ENCODE results near the gene YARS1.

The YARS1 gene

DNA sequence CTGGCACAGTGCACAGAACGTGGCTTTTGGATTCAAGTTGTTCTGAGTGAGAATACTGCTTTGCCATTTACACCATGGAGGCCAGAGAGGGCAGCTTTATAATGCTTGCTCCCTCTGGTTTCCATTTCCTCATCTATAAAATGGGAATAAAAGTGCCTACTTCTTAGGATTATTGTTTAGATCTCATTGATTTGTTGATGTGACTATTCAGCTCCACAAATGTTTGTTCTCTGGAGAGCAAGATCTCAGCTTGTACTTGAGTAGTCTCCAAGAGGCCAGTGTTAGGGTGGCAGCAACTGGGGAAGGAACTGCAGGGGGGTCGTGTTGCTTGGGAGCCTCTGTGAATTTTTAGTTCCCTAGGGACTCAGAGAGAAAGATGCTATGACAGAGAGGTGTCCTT, 55.2 kb downstream of the YARS1 start:
- no peak for DNase-seq

DNA sequence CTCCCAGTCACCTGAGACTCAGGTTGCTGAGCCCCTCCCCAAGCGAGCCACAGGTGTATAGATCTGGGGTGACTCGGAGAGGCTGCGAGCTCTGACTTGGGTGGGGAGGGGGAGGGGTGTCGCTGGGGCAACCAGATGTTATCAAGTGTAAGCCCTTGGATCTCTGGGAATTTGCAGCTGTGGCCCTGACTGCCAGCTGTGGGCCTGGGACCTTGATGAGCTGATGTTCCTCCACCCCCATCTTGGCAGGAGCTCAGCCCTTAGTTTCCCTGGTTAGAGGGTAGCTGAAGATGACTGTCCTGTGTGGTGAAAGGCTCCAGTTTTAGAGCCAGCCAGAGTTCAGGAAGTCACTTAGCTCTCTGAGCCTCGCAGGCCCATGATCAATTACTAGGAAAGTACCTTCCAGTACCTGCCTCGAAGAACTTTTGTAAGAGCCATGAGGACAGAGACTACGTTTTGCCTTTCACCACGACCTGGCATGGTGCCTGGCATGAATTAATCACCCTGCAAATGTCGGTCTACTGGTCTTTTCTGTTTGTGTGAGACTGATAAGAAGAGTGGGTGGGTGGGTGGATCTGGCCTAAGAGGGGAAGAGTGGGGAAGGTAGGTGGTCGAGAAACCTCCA, 55.8 kb downstream of the YARS1 start:
- no peak for DNase-seq

DNA sequence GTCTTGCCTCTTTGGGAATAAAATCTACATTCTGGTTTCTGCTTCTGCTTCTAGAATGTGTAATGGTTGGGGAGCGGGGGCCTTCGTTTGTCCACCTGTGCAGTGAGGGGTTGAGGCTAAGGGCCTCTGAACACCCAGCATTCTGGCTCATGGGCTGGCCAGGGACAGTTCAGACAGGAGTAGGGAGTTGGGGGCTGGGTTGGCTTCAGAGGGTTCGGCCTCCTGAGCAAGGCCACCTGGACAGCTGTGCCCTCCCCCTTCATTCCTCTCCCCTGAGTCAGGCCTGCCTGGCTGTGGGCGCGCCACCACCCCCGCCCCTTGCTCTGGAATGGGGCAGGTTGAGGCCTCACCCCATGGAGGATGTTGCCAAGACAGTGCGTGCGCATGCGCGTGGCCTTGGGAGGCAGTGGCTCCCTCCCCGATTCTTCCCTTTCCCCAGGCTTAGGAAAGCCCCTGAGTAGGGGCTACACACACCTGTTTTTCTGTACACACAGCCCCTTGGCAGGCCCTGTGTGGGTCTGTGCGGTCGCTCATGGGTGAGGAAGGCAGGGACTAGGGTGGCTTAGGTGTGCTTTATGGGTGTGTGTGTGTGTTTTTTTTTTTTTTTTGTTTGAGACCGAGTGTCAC, 57.0 kb downstream of the YARS1 start:
- no peak for DNase-seq

DNA sequence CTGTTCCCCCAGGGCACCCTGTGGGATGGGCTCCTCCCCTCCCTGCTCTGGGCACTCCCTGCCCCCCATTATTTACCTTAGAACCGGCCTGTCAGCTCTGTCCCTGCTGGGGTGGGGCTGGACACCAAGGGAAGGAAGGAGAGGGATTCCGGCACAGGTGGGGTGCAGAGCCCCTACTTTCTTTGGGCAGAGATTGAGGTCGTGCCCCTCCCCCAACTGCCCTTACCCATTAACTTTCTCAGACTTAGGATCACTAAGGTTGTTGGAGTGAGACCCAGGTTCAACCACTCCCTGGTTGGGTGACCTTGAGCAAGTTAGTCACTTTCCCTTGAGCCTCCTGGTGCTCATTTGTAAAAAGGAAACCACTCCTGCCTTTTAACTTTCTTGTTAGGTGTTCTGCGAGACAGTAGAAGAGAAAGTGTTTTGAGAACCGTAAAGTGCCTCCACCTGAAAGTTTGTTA, 57.6 kb downstream of the YARS1 start:
- DNase-seq = no peak

DNA sequence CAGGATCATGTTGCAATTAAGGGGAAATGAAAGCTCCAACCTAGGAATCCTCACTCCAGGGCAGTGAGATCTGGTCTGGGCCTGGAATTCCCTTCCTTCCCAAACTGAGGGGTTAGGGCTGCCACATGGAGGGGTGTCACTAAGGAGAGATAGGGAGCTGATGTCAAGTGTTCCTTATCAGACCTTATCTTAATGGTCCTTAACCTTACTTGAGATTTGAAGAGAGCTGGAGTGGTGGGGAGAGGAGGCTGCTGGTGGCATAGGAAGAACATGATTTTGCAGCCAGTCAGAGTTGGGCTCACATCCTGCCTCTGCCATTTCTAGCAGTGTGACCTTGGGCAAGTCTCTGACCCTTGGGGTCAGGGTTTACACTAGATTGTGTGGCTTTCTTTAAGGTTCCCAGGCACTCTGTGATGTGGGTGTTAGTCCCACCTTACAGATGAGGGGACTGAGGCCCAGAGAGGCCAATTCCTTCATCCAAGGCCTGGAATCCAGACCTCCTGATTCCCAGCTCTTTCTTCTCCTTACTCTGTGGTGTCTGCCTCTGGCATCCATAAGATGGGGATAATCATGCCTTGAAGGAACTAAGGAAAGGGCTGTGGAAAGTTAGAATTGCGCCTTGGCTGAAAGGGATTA, 58.2 kb downstream of the YARS1 start:
- DNase-seq = no peak

DNA sequence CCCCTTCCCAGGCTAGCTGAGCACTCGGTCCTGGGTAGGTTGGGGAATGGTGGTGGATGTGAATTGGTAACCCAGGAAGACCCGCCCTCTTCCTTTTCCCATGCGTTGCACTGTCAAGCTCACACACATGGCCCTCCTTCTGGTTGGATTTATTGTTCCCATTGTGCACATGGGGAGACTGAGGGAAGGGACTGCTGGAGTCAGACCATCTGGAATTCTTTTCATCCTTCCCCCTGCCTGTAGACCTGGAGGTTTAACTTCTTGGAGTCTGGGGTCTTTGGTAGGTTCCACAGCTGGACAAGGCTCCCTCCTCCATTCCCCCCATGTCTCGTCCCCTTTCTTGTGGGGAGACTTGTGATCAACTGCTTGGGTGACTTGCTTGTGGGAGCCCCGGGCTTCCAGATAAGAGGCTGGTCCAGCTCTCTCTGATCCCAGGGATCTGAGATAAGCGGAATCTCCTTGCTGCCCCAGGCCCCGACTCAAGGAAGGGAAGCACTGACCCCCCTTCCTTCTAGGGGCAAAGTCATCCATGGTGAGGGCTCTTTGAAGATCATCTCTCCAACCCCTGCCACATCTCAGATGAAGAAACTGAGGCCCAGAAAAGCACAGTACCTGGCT, 58.9 kb downstream of the YARS1 start:
- no peak for DNase-seq

DNA sequence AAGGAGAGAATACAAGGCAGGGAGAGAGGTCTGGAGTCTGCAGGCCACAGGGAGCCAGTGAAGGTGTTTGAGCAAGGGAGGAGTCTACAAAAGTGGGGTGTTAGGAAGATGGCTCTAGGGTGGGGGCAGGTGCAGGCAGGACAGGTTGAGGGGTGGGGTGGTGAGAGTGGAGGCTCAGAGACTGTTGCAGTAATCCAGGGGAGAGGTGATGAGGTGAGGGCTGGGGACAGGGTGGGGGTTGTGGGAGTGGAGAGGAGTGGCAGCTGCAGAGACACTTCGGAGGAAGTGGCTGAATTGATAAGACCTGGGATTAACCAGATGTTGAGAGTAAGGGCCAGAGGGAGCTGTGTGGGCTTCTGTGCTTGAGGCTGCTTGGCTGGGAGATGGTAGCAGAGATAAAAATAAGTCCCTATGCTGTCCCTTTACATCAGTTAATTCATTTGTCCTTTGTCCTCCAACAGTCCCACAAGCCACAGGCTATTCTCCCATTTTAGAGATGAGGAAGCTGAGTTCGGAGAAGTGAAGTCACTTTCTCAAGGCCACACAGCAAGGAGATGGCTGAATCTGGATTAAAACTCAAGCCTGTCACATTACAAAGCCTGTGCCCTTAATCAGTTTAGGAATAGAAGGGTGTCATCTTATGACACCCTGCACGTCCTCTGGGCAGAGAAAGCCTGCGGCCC, 59.8 kb downstream of the YARS1 start:
- no peak for DNase-seq

DNA sequence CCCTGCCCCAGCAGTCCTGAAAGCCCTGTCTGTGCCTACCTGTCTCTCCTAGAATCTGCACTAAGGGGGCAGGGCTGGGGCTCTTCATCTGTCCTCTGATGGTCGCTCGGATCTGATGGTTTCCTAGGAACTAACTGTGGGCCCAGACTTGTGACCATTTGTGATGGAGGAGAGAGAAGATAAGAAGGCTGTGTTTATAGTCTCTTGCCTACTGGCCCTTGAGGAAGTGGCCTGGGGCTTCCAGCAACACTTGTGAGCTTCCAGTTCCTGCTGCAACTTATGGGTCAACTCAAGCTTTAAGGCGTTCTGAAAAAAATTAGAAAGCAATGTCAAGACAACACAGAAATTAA, 61.4 kb downstream of the YARS1 start:
- peak in 1 of 2 donors; percentile 52 for DNase-seq

DNA sequence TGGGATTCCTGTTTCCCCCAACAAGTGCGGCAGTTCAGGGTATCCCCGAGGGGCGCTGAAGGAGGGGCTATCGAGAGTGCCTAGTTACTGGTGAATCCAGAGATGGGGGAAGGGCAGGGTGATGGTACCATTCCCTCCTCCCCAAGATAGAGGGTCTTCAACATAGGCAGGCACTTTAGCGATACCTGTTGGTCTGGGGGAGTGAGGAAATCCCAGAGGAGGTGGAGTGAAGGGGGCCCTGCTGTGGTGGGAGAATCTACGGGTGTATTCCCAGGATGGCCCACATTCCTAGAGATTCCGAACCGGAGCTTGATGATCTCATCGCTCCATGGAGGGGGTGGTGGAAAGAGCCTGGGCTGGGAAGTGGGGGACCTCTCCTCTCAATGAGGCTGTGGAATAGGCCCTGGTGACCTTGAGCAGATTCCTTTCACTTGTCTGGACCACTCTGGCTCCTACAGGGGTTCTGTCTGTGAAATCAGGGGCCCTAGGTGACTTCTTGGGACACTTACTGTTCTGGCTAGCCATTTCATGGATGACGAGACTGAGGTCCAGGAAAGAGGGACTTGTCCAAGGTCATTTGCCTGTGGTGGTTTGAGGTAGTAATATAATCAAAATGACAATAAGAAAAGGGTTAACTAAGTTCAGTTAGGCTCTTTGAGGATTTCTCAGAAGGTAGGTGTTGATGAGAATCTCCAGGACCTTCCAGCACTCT, 61.9 kb downstream of the YARS1 start:
- no peak for DNase-seq

DNA sequence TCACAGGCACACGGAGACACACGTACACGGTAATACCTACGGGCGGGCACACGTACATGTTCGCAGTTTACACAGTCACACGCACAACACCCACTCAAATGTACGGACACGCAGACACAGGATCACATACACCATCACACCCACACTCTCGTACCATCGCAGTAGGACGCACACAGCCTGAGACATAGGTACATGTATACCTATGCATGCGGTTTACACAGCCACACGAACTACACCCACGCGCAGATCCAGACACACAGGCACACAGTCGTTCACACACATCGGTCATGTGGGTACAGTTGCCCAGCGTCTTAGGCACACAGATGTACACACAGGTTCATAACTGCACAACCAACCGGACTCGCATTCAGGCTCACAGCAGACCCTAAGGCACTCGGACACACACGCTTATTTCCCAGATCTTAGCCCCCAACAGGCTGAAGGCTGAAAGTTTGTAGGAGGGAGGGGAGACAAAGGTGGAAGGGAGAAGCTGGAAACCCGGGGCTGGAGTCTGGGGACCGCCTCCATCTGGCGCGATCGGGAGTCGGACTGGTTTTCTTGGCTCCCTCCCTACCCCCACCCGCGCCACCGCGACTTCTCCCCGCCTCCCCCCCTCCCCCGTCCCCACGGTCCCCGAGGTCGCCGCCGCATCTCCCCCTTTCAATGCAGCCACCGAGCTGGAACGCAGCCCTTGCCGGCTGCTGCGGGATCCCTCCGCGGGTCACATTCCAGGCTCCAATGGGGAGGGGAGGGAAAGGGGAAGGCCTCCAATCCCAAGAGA, 62.7 kb downstream of the YARS1 start:
- DNase-seq = peak in 1 of 2 donors; percentile 38

DNA sequence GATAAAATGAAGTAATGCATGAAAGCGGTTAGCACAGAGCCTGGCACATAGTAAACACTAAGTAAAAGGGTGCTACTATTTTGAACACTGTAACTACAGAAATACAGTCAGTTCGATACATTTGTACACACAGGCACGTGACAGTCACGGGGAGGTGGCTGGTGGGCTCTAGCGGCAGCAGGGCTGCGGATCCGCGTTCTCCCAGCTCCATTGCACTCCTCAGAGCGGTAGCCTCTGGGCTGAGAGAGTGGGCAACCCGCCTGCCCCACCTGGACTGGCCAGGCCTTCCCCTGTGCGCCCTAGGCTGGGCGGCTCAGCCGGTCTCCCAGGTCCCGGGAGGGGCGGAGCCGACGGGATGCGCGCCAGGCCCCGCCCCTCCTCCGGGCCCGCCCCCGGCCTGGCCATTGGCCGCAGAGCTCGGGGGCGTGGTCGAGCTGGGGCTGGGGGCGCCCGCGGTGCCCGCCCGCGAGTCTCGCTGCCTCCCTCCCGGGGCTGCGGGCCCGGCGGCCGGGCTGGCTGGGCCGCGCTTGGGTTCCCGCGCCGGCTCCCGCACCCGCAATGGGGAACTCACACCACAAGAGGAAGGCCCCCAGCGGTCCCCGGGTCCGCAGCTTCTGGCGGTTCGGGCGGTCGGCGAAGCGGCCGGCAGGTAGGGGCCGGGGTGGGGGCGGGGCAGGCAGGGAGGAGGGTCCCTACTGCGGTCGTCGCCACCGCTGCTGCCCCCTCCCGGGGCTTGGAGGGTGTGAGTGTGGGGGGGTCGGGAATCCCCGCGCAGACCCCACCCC, 63.4 kb downstream of the YARS1 start:
- DNase-seq = peak in 1 of 2 donors; percentile 12

DNA sequence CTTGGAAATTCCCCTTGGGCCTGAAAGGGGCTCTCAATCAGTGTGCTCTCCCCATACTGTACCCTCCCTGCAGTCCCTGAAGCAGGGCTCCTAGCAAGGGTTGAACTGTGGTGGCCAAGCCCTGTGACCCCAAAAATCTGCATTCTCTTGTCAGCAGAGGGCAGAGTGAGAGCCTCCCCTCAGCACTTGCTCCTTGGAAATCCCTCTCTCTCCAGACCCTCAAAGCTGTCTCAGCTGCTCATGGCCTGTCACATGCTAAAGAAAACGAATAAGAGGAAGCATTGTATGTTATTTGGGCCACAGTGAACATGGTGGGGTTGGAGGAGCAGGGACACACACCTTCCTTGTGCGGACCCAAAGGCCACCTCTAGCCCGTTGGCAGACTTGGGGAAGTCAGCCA, 67.4 kb downstream of the YARS1 start:
- no peak for DNase-seq

DNA sequence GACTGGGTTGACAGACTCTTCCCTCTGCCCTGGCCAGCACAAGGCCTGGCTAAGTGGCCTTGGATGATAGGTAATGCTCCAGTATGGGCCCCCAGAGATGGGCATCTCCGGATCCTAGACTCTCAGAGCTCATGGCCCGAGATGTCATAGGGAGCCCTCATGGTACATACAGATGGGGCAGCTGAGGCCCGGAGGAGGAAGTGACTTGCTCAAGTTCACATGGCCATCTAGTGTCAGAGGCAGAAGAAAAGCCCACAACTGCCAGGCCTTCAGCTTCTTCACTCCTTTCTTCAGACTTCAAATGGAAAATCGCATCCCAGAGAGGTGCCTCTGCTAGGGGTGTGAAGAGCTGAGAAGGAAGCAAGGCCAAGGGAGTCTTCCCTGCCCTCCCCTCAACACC, 67.8 kb downstream of the YARS1 start:
- DNase-seq = peak in 1 of 2 donors; percentile 53

DNA sequence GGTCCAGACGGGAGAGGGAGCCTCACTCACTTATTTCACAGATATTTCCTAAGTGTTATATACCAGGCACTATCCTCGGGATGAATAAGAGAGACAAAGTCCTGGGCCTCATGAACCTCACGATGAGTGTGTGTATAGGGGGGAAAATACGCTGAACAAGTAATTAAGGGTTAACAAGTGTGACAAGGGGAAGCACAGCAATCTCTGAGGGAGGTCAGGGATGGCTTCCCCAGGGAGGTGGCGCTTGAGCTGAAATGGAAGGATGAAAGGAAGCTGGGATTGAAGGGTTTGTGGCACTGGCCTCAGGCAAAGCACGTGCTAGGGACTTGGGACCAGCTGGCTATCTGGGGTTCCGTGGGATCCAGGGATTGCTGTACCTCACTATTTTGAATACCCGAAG, 68.2 kb downstream of the YARS1 start:
- no peak for DNase-seq

DNA sequence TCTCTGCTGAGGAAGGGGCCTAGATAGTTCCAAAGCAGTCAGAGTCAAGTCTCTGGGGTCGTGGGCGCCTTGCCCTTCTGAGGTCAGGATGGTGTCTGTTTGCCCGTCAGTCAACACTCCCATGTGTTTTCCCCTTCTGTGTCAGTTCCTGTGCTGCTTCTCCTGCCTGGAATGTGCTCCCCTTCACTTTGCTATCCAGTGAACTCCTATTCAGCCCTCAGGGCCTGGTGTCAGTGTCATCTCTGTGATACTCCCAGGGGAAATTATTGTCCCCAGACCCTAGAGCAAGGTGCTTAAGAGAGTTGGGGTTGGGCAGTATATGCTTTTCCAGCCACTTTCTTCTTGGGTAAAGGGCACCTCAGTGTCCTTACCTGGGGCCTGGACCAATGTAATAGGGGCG, 68.8 kb downstream of the YARS1 start:
- no peak for DNase-seq

DNA sequence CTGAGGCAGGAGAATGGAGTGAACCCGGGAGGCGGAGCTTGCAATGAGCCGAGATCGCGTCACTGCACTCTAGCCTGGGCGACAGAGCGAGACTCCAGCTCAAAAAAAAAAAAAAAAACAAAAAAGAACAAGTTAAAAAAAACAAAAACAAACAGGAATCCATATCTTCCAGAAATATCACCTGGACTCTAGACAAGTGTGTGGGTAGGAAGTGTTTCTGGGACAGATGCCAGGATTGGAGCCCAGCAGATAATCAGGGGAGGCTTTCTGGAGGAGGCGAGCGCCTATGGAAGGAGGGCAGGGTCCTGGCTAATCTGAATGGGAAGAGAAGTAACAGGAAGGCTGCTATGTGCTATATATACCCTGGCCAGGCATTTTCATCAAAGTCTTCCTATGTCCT, 71.0 kb downstream of the YARS1 start:
- DNase-seq = no peak

DNA sequence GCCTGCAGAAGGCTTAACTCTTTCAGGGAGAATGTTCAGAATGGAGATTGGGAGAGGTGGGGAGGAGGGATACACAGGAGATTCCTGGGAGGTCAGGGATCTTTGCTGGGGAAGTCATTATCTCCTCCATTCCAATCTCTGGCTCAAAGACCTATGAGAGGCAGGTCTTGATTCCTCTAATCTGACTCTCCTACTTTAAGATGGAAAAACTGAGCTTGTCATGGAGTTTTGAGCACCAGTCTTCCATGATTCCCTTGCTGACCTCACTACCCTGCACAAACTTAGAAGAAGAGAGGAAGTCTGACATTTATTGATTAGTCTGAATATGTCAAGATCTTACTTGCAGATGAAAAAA, 73.1 kb downstream of the YARS1 start:
- no peak for DNase-seq

DNA sequence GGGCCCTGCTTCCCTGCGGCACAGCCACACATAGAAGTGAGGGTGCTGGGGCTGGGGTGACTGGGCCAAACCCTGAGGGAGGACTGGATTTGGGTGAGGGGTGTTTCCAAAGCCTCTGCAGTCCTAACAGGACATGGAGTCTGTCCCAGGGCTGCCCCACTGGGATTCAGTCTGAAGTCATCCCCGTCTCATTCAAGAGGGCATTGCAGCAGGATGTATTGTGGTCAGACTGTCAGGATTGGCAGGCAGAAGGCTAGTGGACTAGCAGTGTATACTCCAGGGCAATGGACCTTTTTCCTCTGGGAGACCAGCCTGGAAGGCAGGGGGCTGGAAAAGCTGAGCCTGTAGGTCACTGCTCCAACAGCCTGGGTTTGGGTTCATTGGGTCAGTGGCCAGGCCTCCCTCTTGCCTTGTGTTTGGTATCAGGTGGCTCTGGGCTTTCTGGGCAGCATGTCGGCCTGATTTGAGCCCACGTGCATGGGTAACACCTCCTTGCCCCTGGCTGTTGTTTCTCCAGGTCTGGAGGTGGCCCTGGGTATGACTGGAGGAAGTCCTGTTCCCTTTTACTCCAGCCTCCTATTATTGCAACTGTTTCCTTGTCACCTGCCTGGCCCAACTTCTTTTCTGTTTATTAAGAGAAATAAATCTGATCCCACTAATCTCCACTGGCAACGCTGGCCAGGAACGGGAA, 73.6 kb downstream of the YARS1 start:
- no peak for DNase-seq

DNA sequence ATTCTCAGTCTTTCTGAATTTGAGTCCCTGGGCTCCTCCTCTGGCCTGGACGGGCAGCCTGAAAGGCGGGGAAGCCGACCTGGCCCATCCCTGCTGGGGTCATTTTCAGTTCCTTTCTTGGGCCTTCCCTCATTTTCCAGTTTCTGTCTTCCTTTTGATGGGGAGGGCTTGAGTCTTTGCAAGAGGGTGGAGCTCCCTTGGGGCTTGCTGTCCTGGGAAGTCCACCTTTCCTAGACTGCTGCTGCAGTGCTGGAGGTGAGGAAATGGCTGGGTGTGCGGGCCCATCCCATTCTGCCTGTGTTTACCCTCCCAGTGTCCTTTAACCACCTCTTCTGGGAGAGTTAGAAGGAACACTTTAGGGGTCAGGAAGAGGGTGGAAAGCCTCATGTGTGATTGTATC, 74.2 kb downstream of the YARS1 start:
- DNase-seq = no peak

DNA sequence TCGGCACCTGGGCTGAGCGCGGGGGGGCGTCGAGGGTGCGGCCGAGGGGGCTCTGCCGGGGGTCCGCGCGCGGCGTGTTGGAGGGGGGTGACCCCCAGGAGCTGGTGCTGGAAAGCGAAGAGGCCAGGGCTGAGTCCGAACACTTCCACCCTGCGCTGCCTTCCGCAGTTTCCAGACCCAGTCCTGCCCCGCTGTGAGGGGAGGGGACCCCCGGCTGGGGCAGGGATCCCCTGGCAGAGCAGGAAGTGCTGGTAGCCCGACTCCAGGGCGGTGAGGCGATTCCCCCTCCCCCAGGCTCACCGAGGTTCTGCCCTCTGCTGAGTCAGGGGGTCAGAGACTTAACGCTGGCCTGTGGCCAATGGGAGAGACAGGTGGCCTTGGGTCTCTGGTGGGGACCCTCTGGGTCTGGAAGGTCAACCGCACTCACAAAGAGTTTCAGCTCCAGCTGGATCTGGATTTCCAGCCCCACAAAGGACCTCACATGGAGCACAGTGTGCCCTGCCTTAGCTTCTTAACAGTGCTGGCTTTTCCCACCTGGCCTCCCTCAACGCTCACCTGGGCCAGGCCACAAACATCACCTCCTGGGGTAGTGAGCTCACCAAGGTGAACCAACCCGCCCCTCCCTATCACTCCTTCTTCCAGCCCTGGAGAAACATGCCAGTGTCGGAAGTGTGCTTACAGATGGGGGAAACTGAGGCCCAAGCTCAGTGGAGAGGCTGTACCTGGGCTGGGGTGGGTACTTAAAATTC, 74.8 kb downstream of the YARS1 start:
- no peak for DNase-seq
